ENCODE measurements around the gene TMEM132D.

TMEM132D gene

GRCh38 chr12:129428240-129428936, 475.4 kb downstream of the TMEM132D start:
- no peak for DNase-seq

- no peak for DNase-seq
These were observed 480.7 kb downstream of the TMEM132D start for GRCh38 chr12:129423041-129423580.

- no peak for DNase-seq
These were observed 490.5 kb downstream of the TMEM132D start for GRCh38 chr12:129413295-129413694.

- no peak for DNase-seq
These were observed 494.5 kb downstream of the TMEM132D start for GRCh38 chr12:129409281-129409680.

GRCh38 chr12:129404556-129404955, 499.3 kb downstream of the TMEM132D start:
- DNase-seq, result no peak

DNA sequence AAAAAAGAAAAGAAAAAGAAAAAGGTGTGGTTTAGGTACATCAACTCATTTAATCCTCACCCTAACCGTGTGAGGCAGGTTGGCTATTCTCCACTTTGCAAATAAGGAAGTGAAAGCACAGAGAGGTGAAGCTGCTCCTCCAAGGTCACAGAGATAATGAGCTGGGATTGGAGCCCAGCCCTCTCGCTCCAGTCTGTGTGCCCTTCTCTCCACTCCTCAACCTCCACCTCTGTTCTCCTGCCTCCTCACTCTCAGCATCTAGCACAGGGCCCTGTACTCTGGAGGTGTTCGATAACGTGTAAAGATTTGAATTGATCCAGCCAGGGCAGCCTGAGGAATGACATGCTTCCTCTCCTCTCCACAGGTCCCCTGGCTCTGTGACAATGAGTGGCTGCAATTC, 502.3 kb downstream of the TMEM132D start:
- no peak for DNase-seq

GRCh38 chr12:129394177-129394825, 509.5 kb downstream of the TMEM132D start:
- no peak for DNase-seq

- DNase-seq, result no peak
These were observed 510.4 kb downstream of the TMEM132D start for GRCh38 chr12:129393357-129393937.

- DNase-seq, result no peak
These were observed 518.2 kb downstream of the TMEM132D start for GRCh38 chr12:129385637-129385990.

DNA sequence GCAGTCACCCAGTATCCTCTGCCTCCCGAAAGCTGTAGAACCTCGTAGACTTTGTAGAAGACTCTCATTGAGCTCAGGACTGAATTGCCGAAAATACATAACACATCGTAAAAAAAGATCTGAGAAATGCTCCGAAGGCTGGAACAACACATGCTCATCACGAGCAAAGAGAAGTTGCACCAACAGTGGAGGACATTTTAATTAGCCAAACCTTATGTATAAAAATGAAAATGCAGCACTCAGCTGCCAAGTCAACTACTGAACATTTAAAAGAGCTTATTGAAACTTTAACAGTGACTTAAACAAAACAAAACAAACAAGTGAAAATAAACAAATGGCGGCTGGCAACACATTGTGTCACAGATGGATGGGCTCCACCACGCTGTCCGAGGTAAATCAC, 519.9 kb downstream of the TMEM132D start:
- DNase-seq, result no peak

DNA sequence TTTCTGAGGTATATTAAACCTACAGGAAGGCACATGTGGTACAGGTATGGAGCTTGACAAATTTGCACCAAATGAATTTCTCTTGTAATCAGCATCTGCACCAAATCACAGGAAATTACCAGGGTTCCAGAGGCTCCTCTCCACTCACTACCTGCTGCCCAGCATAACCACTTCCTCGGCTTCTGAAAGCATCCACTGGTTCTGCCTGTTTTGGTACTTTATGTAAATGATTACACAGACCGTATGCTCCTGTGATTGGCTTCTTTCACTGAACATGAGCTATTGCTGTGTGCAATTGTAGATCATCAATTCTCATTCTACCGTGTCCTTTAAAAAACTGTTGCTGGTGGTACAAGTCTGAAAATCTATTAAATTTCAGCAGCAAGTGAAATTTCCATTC, 522.1 kb downstream of the TMEM132D start:
- DNase-seq, result no peak

- no peak for DNase-seq
These were observed 524.6 kb downstream of the TMEM132D start for GRCh38 chr12:129379076-129379804.

DNA sequence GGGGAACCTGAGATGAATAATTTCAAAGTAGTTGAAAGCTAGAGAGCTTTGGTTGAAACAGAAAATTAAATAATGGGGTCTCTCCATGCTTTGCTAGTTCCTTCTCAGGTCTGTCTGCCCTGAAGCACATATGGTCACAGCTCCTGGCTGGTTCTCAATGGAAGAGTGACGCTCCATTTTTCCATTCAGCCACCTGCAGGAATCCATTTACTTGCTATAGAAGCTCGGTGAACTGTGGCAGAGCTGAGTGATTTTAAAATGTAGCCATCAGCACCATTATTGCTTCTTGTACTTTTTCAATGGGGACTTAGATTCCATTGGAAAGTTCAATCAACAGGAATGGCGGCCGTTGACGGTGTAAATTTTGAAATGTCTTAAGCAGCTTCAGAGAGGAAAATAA, 525.3 kb downstream of the TMEM132D start:
- DNase-seq, result no peak

DNA sequence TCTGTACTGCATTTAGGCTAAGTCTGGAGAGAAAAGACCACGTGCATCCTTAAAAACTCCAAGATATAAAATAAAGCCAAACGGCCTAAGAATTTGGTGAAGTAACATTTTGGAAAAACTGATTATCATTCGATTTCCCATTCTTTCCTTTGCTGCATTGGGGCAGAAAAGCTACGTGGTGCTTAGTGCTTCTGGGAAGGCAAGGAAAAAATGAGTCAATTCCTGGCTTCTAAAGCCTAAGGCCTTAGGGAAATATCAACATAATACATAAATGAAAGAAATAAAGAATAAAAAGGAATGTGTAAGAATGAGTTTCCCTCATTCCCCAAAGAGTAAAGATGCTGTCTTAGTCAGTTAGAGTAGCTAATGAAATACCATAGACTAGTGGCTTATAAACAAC, 530.1 kb downstream of the TMEM132D start:
- no peak for DNase-seq

DNA sequence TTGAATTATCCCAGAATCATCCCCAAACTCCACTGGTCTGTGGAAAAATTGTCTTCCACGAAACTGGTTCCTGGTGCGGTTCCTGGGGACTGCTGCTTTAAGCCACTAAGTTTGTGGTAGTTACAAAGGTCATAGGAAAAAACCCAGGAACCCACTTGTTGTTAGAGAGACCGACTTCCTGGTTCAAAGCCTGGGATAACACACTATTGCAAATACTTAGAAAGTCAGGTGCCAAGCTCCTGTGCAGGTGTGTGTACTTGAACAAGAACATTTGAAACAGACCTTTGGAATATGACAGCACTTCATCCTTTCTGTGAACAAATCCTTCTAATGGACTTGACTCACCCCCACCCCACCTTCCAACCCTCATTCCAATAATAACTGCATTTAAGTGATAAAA, 530.9 kb downstream of the TMEM132D start:
- no peak for DNase-seq

GRCh38 chr12:129372348-129372747, 531.5 kb downstream of the TMEM132D start:
- DNase-seq, result no peak

DNA sequence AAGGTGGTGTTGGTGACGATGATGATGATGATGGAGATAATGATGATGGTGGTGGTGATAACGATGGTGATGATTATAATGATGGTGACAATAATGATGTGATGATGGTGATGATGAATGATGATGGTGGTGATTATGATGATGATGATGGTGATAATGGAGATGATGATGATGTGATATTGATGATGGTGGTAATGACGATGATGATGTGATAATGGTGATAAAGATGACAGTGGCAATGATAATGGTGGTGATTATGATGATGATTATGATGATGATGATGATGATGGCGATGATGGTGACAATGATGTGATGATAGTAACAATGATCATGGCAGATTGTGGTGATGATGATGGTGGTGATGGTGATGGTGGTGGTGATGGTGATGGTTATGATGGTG, 532.6 kb downstream of the TMEM132D start:
- DNase-seq, result no peak

GRCh38 chr12:129366656-129367055, 537.2 kb downstream of the TMEM132D start:
- DNase-seq, result peak; percentile 67

DNA sequence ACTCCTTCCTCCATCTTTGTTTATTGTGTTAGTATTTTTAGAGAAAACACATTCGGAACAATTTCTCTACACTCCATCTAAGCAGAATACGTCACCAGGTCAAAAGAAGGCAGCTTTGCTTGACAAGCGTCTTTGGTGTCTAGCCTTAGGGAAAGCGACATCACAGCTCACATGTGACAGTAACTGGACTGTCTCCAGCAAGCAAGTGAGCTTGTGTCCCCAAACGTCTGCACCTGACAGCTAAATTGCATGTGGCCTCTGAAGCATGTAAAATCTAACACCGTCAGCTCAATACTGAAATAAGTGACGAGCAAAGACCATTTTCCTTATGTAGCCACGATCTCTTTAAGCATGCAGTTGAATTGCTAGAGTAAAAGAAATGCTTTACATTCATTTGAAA, 540.8 kb downstream of the TMEM132D start:
- no peak for DNase-seq

DNA sequence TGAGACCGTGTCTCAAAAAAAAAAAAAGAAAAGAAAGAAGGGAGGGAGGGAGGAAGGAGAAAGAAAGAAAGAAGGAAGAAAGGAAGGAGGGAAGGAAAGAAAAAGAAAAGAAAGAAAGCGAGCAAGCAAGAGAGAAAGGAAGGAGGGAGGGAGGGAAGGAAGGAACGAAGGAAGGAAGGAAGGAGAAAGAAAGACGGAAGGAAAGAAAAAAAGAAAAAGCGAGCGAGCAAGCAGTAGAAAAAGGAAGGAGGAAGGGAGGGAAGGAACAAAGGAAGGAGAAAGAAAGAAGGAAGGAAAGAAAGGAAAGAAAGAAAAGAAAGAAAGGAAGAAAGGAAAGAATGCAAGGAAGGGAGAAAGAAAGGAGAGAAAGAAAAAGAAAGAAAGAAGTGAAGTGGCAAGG, 546.6 kb downstream of the TMEM132D start:
- DNase-seq, result no peak

DNA sequence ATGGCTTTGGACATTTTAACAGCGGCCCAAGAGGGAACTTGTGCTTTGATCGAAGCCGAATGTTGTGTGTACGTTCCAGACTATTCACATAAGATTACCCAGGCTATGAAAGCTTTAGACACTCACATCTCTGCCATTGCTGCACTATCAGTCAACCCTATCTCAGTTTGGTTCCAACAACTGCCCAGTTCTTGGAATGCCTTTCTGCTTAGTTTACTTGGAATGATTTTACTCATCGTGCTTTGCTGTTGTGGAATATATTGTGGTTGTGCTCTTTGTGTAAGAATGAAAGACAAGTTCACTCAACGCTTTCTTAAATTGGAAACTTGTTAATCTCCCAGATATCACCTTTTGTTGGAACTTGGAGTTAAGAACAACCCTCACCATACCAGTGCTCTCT, 552.3 kb downstream of the TMEM132D start:
- DNase-seq, result peak; percentile 1

DNA sequence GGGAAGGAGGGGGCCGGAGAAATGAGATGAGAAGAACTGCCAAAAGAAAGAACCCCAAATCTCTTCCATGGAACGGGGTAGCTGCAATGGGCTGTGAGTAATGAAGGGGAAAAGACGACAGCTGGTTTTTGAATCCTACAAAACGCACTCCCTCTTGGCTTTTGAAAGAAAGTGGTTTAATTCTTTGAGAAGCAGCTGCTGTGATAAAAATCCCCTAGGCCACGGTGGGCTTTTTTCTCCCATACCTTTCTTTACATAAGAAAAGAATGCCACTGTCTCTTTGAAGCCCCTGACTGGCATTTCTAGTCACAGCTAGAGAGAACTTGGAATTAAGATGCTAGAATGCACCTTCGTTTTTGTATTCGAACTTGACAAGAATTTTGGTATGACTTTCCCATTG, 564.5 kb downstream of the TMEM132D start:
- DNase-seq, result no peak

- no peak for DNase-seq
These were observed 566.4 kb downstream of the TMEM132D start for GRCh38 chr12:129337413-129337812.
